ENCODE results near the gene ZC3H7A. TPM values are rescaled to one million over a fixed set of nuclear protein-coding genes. Genes with fewer than 3 reads are reported as not detected.

ZC3H7A gene
- total RNA-seq, 1 donor from 2014 or later: 35.7 TPM

DNA sequence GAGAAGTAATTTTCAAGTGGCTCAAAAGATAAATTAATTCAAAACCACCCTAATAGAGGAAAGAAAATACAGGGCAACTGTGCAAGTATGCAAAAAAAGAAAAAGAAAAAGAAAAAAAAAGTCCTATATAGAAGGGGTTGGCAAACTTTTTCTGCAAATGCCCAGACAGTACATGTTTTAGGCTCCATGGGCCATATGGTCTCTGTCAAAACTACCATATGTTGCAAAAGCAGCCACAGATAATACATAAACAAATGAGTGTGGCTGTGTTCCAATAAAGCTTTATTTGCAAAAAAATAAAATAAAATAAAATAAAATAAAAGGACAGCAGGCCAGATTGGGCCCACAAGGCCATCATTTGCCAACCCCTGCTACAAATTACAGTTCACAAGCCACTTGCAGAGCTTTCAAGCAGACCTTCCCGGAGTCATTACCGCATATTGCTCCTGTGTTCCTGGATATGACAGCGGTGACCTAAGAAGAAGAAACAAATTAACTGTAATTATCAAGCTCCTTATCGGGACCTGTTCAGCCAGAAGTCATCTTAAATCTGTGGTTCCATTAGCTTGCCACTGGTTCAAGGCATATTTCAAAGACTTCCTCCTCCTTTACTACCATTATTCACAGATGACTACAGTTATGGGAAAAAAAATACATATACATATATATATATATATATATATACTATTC, 15.9 kb downstream of the ZC3H7A start:
- no peak for DNase-seq (ENCODE audit: low read depth in 2 of 2)

- DNase-seq (ENCODE audit: low read depth in 2 of 2): no peak
Measured at GRCh38 chr16:11779074-11779473, 18.0 kb downstream of the ZC3H7A start.

DNA sequence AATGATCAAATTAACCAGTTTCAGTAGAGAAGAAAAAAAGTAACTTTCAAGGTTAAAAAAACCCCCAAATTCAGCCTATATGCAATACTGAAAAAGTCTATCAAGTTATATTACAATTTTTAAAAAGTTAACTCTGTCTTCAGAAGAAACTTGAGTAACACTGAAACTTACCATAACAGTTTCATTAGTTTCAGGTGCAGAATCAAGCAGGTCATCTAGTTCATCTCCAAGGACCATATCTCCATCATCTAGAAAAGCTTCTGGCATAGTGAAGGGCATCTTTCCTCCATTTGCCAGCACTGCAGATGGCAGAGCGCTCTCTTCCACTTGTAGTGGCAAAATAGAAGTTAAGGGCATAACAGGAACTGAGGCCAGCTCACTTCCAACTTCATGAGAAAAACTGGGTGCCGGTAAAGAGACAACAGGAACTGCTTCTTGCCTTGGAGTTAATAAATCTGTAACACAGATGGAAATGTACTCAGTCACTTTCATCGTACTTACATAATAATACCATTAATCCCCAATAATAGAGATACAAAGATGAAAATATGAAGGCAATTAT, 22.9 kb downstream of the ZC3H7A start:
- DNase-seq (ENCODE audit: low read depth in 2 of 2): no peak

- no peak for DNase-seq (ENCODE audit: low read depth in 2 of 2)
Measured at GRCh38 chr16:11768849-11769248, 28.2 kb downstream of the ZC3H7A start.

DNA sequence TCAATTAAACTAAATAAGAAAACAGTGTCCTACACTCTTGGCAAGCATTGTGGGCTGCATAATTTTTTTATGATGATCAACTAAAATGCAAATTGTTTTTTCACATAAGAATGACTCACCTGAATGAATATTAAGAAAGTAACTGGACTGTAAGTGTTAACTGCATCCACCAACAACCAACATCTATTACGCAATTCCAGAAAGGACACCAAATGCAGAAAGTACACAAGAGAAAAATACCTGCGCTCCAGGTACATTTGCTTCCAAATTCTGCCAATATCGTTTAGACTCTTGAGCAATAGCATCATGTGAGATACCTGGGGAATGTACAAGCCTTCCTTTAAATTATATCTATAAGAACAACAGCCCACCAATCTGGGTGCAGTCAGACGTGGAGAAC, 34.6 kb downstream of the ZC3H7A start:
- no peak for DNase-seq (ENCODE audit: low read depth in 2 of 2)

- no peak for DNase-seq (ENCODE audit: low read depth in 2 of 2)
Measured at GRCh38 chr16:11759997-11760396, 37.1 kb downstream of the ZC3H7A start.

GRCh38 chr16:11759163-11759834, 37.8 kb downstream of the ZC3H7A start:
- DNase-seq (ENCODE audit: low read depth in 2 of 2): no peak

DNA sequence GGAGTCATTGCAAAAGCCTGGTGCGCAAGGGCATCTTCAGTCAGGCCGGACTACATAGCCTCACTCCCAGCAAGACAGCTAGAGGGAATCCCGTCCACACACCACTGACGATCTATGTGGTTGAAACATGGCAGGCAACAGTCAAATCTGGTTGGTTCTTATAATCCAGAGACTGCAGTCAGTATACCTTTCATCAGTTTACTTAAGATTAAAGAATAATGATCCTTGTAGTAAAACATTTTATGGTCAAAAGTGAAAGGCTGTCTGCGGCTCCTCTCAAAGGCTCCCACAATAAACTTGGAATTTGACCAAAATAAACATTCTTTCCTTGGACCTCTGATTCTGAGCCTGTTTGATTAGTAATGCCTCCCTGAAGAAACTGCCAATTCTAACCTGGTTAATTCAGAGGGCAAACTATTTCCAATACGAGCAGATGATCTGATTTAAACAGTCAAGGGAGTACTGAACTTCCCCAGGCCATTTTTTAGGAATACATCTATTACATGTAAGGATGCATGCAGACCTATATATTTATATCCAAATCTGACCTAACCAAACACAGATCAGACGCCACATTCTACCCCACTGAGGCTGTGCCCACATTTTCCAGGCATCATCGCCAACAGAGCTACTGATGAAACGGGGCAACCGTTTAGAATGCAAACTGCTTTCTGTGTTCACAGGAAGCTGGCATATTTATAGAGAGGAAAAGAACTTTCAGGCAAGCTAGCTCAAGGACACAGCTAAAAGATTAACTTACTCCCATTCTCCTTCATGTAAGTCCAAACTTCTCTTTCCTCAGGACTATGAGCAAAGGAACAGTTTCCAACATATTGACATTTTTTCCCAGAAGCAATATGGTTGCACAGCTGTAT, 39.1 kb downstream of the ZC3H7A start:
- DNase-seq (ENCODE audit: low read depth in 2 of 2): peak in 1 of 2 donors; percentile 37

- no peak for DNase-seq (ENCODE audit: low read depth in 2 of 2)
Measured at GRCh38 chr16:11756248-11756647, 40.8 kb downstream of the ZC3H7A start.

DNA sequence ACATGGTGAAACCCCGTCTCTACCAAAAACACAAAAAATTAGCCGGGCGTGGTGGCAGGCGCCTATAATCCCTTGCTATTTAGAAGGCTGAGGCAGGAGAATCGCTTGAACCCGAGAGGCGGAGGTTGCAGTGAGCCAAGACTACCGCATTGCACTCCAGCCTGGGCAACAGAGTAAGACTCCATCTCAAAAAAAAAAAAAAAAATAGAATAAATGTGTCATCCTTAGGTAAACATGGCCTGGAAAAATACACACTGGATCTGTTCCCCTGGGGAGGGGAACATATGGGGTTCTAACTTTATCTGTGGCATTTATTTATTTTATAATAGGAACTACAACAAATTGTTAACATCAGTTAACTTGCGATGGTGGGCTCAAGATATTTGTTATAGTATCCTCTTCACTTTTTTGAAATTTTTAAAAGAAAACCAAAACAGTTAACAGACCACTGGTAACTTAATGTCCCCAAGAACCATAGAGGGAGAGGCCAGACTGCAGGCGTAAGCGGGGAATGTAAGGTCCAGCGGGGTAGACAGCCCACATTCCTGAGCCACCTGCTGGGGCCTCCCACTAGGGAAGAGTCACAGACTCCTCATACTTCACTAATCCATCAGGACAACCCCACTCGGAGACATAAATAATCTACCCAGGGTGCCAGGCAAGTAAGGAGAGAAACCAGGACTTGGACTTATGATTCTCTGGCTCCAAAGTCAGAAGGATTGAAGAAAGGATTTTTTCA, 41.9 kb downstream of the ZC3H7A start:
- no peak for DNase-seq (ENCODE audit: low read depth in 2 of 2)

DNA sequence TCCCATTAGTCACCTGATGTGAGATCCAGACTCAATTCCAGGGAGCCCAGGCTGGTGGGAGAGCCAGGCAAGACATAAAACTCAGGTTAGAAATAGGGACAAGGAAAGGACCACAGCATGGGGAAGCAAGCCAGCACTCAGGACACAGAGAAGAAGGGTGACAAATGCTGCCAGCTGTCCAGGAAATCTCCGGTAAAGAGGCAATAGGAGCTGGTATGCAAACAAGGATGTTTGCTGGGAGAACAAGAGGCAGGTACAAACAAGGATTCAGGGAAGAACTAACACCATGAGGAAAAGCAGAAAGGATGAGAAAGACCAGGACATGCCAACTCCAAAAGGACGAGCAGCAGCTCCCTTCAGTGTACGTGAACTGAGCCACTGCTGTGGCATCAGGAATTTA, 44.2 kb downstream of the ZC3H7A start:
- no peak for DNase-seq (ENCODE audit: low read depth in 2 of 2)

DNA sequence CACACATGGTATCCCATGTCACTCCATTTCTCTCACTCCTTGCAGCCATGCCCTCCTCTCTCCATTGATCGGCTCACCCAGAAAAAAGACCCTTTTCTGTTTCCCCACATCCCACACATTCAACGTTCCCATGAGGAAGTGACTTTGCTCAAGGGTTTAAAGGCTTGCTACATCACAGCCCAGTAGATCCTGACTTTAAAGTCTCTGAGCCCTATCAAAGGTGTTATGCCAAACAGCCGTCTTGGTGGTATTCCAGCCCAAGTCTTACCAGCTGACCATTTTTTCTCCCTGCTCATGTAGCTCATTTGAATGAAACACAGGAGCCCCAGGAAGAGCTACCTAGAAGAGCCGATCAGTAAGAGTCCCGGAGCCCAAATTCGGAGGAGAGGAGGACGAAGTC, 47.0 kb downstream of the ZC3H7A start:
- no peak for DNase-seq (ENCODE audit: low read depth in 2 of 2)

- DNase-seq (ENCODE audit: low read depth in 2 of 2): no peak
Measured at GRCh38 chr16:11748404-11749254, 48.4 kb downstream of the ZC3H7A start.

- DNase-seq (ENCODE audit: low read depth in 2 of 2): no peak
Measured at GRCh38 chr16:11747949-11748403, 49.1 kb downstream of the ZC3H7A start.

DNA sequence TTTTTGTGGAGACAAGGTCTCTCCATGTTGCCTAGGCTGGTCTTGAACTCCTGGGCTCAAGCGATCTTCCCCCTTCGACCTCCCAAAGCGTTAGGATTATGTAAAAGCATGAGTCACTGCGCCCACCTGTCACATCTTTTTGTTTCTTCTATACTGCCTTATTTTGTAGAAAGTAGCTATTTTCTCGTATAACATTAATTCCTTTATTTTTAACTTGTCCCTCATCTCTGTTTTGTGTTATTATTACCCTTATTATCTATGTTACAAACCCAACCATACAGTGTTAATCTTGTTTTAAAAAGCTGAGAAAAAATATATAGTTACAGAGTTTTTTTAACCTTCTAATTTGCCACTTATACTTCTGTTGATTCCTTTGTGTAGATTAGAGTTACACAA, 53.0 kb downstream of the ZC3H7A start:
- no peak for DNase-seq (ENCODE audit: low read depth in 2 of 2)

DNA sequence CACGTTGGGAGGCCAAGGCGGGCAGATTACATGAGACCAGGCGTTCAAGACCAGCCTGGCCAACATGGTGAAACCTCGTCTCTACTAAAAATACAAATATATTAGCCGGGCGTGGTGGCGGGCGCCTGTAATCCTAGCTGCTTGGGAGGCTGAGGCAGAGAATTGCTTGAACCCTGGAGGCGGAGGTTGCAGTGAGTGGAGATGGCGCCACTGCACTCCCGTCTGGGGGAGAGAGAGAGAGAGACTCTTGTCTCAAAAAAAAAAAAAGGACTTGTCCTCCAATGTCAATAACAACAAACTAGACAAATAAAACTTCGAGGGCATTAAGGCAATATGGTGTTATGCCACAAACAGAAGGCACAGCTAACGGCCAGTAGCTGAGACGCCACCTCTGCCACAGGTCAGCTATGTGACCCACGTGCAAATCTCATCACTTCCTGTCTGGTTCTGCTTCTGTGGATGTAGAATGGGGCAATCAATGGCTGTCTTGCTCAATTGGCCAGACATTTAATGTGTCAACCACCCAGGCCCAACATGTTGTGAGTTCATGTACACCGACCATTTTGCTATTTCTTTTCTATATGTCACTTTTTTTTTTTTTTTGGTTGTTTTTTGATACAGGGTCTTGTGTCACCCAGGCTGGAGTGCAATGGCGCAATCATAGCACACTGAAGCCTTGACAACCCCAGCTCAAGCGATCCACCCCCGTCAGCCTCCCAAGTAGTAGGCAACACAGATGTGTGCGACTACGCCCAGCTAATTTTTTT, 53.6 kb downstream of the ZC3H7A start:
- peak; percentile 53 to 54 for DNase-seq (ENCODE audit: low read depth in 2 of 2)

GRCh38 chr16:11742536-11743307, 54.3 kb downstream of the ZC3H7A start, which contains the start of gene TXNDC11:
TXNDC11 (minus strand) TSS chr16:11742857; CDS start chr16:11742730, 127 bp downstream.
- peak; percentile 88 to 98 for DNase-seq (ENCODE audit: low read depth in 2 of 2)

DNA sequence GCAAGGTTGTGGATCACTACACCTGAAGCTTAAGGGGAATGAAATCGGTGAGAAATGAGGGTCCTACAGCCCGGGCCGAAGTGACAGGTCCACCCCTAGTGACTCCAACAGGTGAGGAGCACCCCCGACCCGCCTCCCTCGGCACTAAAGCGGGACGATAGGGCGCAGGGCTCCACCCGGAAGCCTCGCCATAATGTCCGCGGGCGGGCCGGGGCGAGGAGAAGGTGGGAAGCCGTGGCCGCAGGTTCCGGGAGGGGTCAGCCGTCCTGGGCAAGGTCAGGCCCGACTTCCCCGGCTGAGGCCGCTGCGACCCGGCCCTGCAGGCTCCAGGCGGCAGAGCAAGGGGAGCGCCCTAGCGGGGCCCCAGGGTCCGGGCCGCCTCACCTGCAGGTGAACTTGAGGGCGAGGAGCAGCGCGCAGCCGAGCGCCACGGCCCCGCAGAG, 54.9 kb downstream of the ZC3H7A start:
- DNase-seq (ENCODE audit: low read depth in 2 of 2): peak in 1 of 2 donors; percentile 32

Data from dermis microvascular lymphatic vessel endothelial cell (primary cell).